ENCODE data around the gene TCEAL9. TPM values are rescaled to one million over a fixed set of nuclear protein-coding genes. Genes with fewer than 3 reads are reported as not detected.
"Not testable (repeated sequence)": the region's sequence is repeated elsewhere in the genome, so short reads cannot be mapped to it uniquely, and the experiment has no call there.

TCEAL9 gene
- total RNA-seq (2014; rRNA removed; shearing (Covaris generic)), result 166 and 199 TPM in 2 replicates

GRCh38 chrX:103356130-103356798 lies at the start of gene TCEAL9:
Gene TCEAL9 (plus strand): TSS chrX:103356506. CDS start chrX:103357685, 1,179 bp downstream.
- peak; percentile 55 for DNase-seq (ENCODE audit: low spot score)

DNA sequence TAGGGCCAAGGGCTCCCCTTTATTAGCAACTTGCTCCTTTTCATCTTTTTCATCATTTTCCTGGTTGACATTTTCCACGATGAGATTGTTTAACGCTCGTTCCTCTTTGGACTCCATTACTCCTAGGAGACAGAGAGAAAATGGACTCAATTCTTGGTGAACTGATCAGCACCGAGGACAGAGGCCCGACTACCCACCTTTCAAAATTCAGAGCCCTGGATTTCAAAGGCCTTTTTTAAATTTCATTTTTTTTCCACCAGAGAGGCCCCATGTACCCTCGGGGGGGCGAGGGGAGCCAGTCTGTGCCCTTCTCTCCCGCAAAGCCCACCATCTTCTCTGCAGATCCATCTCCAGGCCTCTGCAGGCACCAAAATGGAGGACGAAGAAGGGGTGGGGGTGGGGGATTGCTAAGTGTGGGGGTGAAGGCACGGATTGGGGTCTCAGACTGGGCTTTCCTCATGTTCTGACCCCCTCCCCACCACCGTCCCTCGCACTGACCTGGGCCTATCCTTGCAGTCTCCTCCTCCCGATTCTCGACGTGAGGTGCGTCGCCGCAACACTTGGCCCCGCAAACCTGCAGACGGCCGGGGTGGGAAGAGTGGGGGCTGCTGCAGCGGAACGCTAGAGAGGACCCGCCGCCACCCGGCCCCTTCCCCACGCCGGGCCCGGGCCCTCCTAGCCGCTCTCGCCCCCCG lies 46.3 kb upstream of the TCEAL9 start:
- DNase-seq (ENCODE audit: low spot score), result no peak

DNA sequence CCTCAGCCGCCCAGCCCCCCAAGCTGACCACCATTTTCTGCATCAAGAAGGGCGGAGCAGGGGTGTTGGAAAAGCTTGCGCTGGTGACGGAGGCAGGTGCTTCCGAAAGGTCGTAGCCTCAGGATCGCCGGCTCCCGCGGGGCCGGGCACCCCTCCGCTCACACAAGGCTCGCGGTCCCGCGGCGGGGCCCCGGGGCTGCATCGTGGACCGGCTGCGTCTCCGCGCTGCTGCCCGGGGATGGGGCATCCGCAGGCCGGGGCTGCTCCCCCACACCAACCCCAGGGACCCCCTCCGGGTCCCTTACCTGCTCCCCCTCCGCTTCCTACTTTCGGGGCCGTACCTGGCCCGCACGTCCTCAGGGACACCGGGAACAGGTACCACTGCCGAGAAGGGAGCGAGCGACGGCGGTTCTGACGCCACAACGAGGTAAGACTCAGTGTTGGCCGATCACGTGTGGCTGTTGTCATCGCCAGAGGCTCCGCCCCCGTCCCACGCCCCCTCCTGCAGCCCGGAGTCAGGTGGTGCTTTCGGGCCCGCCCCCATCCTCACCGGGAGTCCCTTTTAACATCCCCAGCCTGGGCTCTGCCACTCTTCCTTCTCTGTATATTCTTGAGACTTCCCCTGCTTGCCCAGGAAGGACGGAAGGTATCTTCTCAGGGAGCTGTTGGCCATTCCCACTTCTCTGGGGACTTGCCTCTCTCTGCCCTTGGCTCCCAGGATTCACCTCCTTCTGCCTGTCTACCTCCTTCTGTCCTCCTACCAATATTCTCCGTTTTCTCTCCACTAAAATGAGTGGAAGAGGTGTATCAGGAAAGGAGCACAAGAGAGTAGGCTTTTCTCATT lies 45.5 kb upstream of the TCEAL9 start, which contains the start of gene BEX2:
Gene BEX2 (minus strand): TSS at position 436 of the 844 bp plus-strand sequence. CDS start 1,014 bp downstream, outside the sequence.
- DNase-seq (ENCODE audit: low spot score), result peak; percentile 18

DNA sequence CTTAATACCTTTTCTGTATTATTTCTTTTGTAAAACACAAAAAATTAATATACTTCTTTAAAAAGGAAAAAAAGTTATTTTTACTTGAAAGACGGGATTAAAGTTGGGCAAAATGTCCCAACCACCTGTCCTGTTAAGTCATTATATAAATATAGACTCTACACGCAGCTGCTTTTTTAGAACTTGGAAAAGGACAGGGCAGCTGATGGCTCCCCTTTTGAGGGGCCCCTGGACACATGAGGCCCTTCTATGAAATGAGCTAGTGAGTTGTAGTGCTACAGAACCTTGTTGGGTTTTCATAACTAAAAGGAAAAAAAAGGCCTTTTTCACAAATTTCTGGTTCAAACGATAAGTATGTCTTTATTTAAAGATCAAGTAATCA lies 44.9 kb upstream of the TCEAL9 start:
- DNase-seq (ENCODE audit: low spot score), result no peak

GRCh38 chrX:103329991-103330390 lies 26.3 kb upstream of the TCEAL9 start, which contains the start of gene TCEAL7:
Gene TCEAL7 (plus strand): TSS chrX:103330239. CDS start chrX:103331404, 1,165 bp downstream.
- DNase-seq (ENCODE audit: low spot score), result peak; percentile 17

- no peak for DNase-seq (ENCODE audit: low spot score)
Observed at GRCh38 chrX:103330681-103331288, 25.5 kb upstream of the TCEAL9 start.

DNA sequence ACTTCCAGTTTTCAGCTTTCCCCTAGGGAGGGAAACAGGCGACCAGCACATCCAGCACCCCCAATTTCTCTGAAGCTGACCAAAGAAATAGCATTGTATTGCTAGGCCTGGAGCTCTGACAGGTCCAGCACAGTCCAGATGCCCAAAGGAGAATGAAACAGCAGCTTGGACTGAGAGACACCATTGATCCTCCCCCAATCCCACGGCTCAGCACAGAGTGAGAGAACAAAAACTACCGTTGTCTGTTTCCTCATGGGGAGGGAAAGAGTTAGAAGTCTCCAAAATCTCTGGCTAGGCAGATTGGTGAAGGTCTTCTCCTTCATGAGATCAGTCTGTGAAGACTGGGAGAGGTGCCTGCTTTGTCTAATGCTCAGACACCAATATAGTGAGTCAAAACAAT lies 17.6 kb upstream of the TCEAL9 start:
- DNase-seq (ENCODE audit: low spot score), result no peak

DNA sequence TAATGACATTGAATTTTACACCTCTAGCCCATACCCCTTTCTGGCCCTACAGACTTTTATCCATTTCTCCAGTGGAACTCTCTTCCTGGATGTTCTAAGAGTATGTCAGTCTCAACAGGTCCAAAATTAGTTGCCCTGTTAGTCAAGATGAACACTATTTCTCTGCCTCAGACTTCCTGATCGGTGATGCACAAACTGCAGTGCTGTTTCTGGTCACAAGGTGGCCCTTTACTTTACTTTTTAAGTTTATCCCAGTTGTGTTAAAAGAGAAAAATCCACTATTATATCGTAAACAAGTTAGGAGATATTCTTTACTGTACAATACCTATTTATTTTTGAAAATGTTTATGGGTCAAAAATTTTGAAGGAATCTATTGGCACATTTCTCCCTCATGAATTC lies 13.2 kb upstream of the TCEAL9 start:
- no peak for DNase-seq (ENCODE audit: low spot score)

GRCh38 chrX:103344606-103345005 lies 11.7 kb upstream of the TCEAL9 start:
- no peak for DNase-seq (ENCODE audit: low spot score)

DNA sequence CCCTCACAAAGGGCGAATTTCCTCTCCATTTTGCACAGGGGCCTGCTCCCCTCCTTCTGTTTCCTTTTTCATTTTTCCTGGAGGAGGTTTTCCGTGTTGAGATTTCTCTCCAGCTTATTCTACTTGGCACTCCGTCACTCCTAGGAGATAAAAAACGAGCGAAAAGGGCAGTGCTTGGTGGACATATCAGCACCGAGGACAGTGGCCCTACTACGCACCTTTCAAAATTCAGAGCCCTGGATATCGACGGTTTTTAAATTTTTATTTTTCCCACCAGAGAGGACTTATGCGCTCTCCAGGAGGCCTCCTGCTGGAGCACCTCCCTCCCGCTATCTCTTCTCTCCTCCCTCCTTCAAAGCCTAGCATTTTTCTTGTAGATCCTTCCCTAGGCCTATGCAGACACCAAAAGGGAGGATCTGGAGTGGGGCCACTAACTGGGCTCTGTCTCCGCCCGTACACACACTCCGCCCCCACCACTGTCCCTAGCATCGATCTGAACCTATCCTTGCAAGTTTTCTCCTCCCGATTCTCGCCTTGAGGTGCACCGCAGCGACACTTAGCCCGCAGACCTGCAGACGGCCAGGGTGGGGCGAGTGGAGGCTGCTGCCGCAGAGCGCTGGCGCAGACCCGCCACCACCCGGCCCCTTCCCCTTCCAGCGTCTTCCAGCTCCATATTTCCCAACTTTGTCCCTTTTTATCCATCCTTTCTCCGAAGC lies 8.5 kb upstream of the TCEAL9 start:
- no peak for DNase-seq (ENCODE audit: low spot score)

GRCh38 chrX:103356858-103357257 lies 552 bp downstream of the TCEAL9 start:
- DNase-seq (ENCODE audit: low spot score), result no peak

DNA sequence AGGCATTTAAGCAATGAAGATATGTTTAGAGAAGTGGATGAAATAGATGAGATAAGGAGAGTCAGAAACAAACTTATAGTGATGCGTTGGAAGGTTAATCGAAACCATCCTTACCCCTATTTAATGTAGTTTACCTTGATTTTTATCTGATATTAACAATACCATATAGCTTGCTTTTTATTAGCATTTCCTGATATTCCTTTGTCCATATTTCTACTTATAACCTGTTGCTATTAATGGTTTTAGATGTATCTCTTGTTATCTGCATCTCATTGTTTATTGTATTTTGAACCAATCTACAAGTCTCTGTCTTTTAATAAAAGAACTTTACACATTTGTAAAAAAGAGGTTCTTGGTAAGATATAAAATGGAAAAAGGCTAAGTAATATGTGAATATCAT lies 1.6 kb downstream of the TCEAL9 start:
- DNase-seq (ENCODE audit: low spot score), result no peak

GRCh38 chrX:103359605-103360004 lies 3.3 kb downstream of the TCEAL9 start:
- DNase-seq (ENCODE audit: low spot score), result not testable (repeated sequence)

DNA sequence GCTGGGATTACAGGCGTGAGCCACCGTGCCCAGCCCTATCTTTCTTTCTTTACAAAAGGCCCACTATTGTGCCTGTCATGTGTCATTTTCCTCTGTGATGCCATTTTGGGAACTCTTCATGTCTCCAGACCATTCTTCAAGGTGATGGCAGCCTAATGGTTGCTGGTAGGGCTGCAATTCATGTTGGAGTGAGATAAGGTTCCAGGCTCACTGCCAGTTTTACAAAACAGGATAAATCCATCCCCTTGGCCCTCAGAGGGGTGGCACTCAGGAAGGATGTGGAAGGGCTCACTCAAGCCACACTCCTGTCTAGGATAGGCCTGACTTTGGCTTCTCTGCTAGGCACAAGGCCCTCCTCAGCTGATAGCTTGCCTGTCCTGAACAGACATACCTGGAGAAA lies 3.8 kb downstream of the TCEAL9 start:
- no peak for DNase-seq (ENCODE audit: low spot score)

GRCh38 chrX:103360916-103361315 lies 4.6 kb downstream of the TCEAL9 start:
- no peak for DNase-seq (ENCODE audit: low spot score)

DNA sequence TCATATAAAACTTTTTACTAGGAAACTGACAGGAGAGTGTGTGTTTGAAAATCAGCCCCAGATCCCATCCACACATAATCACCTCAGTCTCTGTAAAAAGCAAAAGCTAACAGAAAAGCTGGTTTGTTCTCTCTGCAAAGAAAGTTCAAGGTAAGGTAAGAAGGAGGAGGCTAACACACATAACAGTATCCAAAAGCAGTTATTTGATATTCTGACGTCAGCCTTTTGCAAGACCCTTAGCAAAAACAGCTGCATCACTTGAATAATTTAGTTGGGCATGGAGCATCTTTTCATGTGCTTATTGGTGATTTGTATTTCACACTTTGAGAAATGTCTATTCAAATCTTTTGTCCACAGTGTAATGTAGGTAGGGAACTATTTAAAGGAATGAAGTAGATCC lies 5.5 kb downstream of the TCEAL9 start:
- no peak for DNase-seq (ENCODE audit: low spot score)

DNA sequence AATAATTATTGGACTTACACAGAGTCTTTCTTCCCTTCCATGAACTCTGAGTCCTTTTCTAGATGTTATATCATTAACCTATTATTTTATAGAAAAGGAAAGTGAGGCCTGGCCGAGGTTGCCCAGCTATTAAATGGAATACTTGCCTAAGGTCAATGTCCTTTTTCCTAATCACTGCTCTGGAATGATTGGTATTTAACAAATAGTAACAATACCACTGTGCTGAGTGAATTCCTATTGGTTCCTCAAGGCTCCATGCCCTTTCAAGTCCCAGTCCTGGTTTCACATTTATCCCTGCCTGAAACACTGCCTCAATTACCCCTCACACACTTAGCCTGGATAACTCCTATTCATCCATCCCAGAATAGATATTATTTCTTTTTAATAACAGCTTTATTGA lies 6.2 kb downstream of the TCEAL9 start:
- DNase-seq (ENCODE audit: low spot score), result no peak

DNA sequence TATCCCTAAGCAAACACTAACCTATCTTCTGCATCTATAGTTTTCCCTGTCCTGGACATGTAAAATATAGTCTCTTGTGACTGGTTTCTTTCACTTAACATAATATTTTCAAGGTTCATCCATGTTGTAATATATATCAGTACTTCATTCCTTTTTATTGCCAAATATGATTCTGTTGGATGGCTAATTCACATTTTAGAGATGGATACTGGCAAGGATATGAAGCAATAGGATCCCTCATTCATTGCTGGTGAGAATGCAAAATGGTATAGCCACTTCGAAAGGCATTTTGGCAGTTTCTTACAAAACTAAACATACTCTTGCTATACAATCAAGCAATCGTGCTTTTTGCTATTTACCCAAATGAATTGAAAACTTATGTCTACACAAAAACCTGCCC lies 6.7 kb downstream of the TCEAL9 start:
- no peak for DNase-seq (ENCODE audit: low spot score)

DNA sequence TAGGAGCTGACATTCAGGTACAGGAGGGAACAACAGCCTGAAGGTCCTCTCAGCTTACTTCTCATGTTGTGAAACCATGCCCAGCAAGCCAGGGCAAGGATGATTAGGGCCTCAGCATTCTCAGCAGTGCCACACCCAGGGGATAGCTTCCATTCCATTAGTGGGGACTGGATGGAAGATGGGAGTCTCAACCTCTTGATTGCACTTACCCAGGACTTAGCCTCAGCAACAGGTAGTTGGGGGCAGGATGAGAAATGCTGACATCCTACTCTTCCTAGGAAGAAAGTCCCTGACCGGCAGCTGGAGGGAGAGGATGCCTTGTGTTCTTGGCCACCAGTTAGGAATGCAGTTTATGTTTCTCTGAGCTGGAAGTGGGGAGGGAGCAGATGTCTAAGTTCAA lies 11.2 kb downstream of the TCEAL9 start:
- no peak for DNase-seq (ENCODE audit: low spot score)

DNA sequence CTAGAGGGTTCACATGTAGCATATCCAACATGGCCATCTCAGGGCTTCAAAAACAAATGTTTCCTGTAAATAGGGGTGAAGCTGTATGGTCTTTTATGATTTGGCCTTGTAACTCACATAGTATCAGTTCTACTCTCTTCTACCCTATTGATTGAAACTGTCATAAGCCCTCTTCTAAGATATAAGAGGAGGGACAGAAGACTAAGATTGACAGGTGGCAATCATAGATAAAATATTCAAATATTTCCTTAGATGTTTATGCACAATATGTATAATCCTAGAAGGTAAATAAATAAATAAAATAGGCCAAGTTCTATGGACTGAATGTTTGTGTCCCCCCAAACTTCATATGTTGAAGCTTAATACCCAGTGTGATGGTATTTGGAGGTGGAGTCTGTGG lies 13.2 kb downstream of the TCEAL9 start:
- DNase-seq (ENCODE audit: low spot score), result no peak

DNA sequence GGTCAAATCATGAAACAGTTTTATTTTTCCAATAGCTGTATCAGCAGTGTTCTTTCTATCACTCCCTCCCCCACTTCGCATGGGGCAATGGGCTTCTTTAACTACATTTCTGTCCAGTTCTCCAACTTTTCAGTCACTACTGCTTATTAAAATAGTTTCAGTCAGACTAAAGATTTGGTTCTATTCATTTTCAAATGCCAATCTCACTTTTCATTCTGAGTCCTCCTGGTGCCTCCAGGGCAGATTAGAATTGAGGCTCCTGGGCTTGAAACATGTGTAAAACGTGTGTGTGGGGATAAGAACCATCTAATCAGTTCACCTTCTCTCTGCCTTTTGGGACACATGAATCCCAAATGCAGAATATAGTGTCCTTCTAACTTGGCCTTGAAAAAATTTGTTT lies 16.6 kb downstream of the TCEAL9 start:
- DNase-seq (ENCODE audit: low spot score), result no peak

Measured in A172 (cell line).